ENCODE measurements around the gene VPS8. TPM values are rescaled to one million over a fixed set of nuclear protein-coding genes. Genes with fewer than 3 reads are reported as not detected.
A peak's percentile ranks its signal among the peaks of the same experiment; 100 is the strongest.

Gene VPS8
- total RNA-seq, 6 experiments from 2014 or later, result 26.8 to 34.8 (median 33.0) TPM

- Mint-ChIP-seq H3K36me3 (ENCODE audit: low read depth) (peaks cover 7% of the 10 kb centered on the region), H3K9me3 (peaks cover 18% of the 10 kb centered on the region), H3K4me3 (no peak overlapping the region), H3K27me3 (ENCODE audit: insufficient read depth) (peaks cover 2% of the 10 kb centered on the region; the same call in 1 of the 2 replicates), H3K27ac (no peak overlapping the region), H3K4me1 (ENCODE audit: low read depth) (no peaks in the 10 kb centered on the region)
- TF ChIP-seq CTCF (IDR thresholded peaks at IDR 0.05), result no peak
- no peak for DNase-seq
These were observed 250.2 kb downstream of the VPS8 start for GRCh38 chr3:185062191-185062590.

DNA sequence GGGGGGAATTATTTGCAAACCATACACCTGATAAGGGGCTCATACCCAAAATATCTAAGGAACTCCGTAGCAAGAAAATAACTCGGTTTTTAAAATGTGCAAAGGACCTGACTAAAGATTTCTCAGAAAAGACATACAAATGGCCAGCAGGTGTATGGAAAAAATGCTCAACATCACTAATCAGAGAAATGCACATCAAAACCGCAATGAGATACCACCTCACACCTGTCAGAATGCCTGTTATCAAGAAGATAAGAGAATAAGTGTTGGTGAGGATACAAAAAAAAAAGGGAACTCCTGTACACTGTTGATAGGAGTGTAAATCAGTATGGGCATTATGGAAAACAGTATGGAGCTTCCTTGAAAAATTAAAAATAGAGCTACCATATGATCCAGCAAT is 251.5 kb downstream of the VPS8 start:
- Mint-ChIP-seq H3K4me3 (no peak overlapping the region), H3K27me3 (ENCODE audit: insufficient read depth) (peaks cover 6% of the 10 kb centered on the region), H3K4me1 (ENCODE audit: low read depth) (no peaks in the 10 kb centered on the region), H3K9me3 (peaks cover 8% of the 10 kb centered on the region), H3K27ac (no peak overlapping the region), H3K36me3 (ENCODE audit: low read depth) (peaks cover 7% of the 10 kb centered on the region)
- TF ChIP-seq CTCF (IDR thresholded peaks at IDR 0.05), result no peak
- DNase-seq, result no peak

GRCh38 chr3:185065059-185065458 is 253.1 kb downstream of the VPS8 start:
- Mint-ChIP-seq H3K4me1 (ENCODE audit: low read depth) (no peaks in the 10 kb centered on the region), H3K27ac (no peak overlapping the region), H3K36me3 (ENCODE audit: low read depth) (peaks cover 5% of the 10 kb centered on the region), H3K4me3 (no peak overlapping the region), H3K9me3 (peaks cover 5% of the 10 kb centered on the region), H3K27me3 (ENCODE audit: insufficient read depth) (peaks cover 10% of the 10 kb centered on the region)
- TF ChIP-seq CTCF (IDR thresholded peaks at IDR 0.05), result peak; percentile 18
- no peak for DNase-seq

GRCh38 chr3:185066251-185066650 is 254.3 kb downstream of the VPS8 start:
- Mint-ChIP-seq H3K4me3 (no peak overlapping the region), H3K27me3 (ENCODE audit: insufficient read depth) (peaks cover 13% of the 10 kb centered on the region), H3K27ac (no peak overlapping the region), H3K9me3 (no peaks in the 10 kb centered on the region), H3K36me3 (ENCODE audit: low read depth) (no peaks in the 10 kb centered on the region), H3K4me1 (ENCODE audit: low read depth) (peaks cover 6% of the 10 kb centered on the region; the same call in 1 of the 2 replicates)
- no peak for DNase-seq
- no peak for TF ChIP-seq CTCF (IDR thresholded peaks at IDR 0.05)

DNA sequence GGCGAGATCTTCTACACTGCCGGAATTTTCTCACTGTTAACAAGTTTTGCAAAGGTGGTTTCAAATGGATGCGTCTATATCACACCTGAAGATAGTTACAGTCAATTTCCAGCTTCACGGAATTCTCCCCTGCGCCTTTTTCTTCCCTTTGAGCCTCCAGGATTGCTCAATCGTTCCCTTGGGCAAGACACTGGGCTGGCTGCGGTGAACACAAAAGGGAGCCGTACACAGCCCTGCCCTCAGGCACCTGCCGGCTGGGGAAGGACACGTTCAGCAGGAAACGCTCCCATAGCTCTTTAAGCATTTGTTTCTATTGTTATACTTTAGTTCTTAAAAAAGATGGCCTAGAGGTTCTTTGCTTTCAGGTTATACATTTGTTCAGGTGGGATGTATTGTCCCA is 255.2 kb downstream of the VPS8 start:
- Mint-ChIP-seq H3K36me3 (ENCODE audit: low read depth) (no peaks in the 10 kb centered on the region), H3K4me3 (no peak overlapping the region), H3K9me3 (no peaks in the 10 kb centered on the region), H3K27ac (no peak overlapping the region), H3K4me1 (ENCODE audit: low read depth) (peaks cover 6% of the 10 kb centered on the region; the same call in 1 of the 2 replicates), H3K27me3 (ENCODE audit: insufficient read depth) (peaks cover 14% of the 10 kb centered on the region)
- no peak for DNase-seq
- no peak for TF ChIP-seq CTCF (IDR thresholded peaks at IDR 0.05)
